Measurements from ENCODE around the gene TMEM184B.

The TMEM184B gene

DNA sequence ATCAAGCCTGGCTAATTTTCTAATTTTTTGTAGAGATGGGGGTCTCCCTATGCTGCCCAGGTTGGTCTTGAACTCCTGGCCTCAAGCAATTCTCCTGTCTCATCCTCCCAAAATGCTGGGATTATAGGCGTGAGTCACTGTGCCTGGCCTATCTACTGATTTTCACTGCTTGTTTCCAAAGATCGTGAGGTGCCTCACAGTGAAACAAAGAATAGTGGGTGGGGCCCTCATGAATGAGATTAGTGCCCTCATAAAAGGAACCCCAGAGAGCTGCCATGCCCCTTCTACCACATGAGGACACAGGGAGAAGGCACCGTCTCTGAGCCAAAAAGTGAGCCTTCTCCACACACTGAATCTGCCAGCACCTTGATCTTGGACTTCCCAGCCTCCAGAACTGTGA, 23.5 kb downstream of the TMEM184B start:
- no peak for TF ChIP-seq CTCF (IDR thresholded peaks at IDR 0.05; ENCODE audit: insufficient read depth, low read length, poor library complexity, severe bottlenecking)
- H3K36me3 ChIP-seq (ENCODE audit: control insufficient read depth, insufficient read depth, low read length), result peaks cover 6% of the 10 kb centered on the region
- no peak overlapping the region for H3K4me3 ChIP-seq (replicated peaks; ENCODE audit: low read depth, low read length)
- no peak for DNase-seq (ENCODE audit: extremely low read depth, insufficient read length)
- H3K27me3 ChIP-seq (replicated peaks; ENCODE audit: control insufficient read depth, insufficient read depth, low read length), result no peaks in the 10 kb centered on the region

DNA sequence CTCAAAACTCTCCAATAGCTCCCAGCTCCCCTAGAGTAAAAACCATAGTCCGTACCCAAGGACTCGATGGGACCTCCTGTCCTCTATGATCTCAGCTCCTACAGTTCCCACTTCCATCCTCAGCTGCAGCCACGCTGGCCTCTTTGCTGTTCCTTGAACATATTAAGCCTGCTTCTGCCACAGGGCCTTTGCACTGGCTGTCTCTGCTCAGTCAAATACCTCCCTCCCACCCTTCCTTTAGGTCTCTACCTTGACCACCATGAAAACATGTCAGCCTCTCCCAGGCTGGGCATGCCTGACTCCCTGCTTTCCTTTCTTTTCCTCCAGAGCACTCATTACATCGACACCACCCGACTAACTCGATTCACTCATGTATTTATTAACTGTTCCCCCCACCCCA, 24.5 kb downstream of the TMEM184B start:
- H3K4me3 ChIP-seq (replicated peaks; ENCODE audit: low read depth, low read length), result no peak overlapping the region
- H3K27me3 ChIP-seq (replicated peaks; ENCODE audit: control insufficient read depth, insufficient read depth, low read length), result no peaks in the 10 kb centered on the region
- DNase-seq (ENCODE audit: extremely low read depth, insufficient read length), result no peak
- peaks cover 9% of the 10 kb centered on the region for H3K36me3 ChIP-seq (ENCODE audit: control insufficient read depth, insufficient read depth, low read length)
- TF ChIP-seq CTCF (IDR thresholded peaks at IDR 0.05; ENCODE audit: insufficient read depth, low read length, poor library complexity, severe bottlenecking), result no peak

GRCh38 chr22:38247713-38248112, 25.1 kb downstream of the TMEM184B start:
- Histone ChIP-seq H3K36me3 (ENCODE audit: control insufficient read depth, insufficient read depth, low read length) (peaks cover 9% of the 10 kb centered on the region), H3K27me3 (replicated peaks; ENCODE audit: control insufficient read depth, insufficient read depth, low read length) (no peaks in the 10 kb centered on the region), H3K4me3 (replicated peaks; ENCODE audit: low read depth, low read length) (no peak overlapping the region)
- no peak for DNase-seq (ENCODE audit: extremely low read depth, insufficient read length)
- TF ChIP-seq CTCF (IDR thresholded peaks at IDR 0.05; ENCODE audit: insufficient read depth, low read length, poor library complexity, severe bottlenecking), result no peak

DNA sequence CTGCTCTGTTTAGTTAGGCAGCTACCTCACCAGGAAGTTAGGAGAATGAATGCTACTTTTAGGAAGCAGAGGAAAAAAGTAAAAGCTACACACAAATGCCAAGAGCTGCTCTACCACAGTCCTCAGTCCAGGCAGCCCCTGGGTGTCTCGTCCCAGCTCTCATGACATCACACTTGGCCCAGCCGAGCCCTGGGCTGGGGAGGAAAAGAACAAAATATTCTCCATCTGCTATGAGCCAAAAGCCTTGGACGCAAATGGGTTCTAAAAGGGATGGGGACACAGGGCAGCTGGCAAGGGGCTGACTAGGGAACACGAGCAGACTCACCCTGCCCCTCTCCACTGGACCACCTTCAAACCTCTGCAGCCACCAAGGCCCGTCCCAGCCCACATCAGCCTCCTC, 26.1 kb downstream of the TMEM184B start:
- Histone ChIP-seq H3K27me3 (replicated peaks; ENCODE audit: control insufficient read depth, insufficient read depth, low read length) (no peaks in the 10 kb centered on the region), H3K4me3 (replicated peaks; ENCODE audit: low read depth, low read length) (no peak overlapping the region), H3K36me3 (ENCODE audit: control insufficient read depth, insufficient read depth, low read length) (peaks cover 9% of the 10 kb centered on the region)
- no peak for DNase-seq (ENCODE audit: extremely low read depth, insufficient read length)
- no peak for TF ChIP-seq CTCF (IDR thresholded peaks at IDR 0.05; ENCODE audit: insufficient read depth, low read length, poor library complexity, severe bottlenecking)

- no peak for TF ChIP-seq CTCF (IDR thresholded peaks at IDR 0.05; ENCODE audit: insufficient read depth, low read length, poor library complexity, severe bottlenecking)
- no peak for DNase-seq (ENCODE audit: extremely low read depth, insufficient read length)
- H3K36me3 ChIP-seq (ENCODE audit: control insufficient read depth, insufficient read depth, low read length), result peaks cover 9% of the 10 kb centered on the region
Measured at GRCh38 chr22:38246046-38246658, 26.7 kb downstream of the TMEM184B start.

DNA sequence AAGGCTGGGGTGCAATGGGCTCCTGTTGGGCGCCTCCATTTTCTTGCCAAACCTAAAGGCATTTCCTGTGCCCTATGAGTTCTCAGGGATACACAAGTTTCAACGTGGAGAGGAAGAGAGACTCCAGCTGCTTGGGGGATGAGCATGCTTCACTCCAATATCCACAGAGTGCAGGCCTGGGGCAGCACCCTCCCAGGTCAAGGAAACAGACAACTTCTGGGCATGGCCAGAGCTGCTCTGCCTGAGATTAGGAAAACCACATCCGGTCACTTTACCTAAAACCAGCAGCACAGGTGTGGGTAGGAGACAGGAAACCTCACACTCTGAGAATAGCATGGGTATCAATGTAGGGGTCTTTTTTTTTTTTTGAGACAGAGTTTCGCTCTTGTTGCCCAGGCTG, 28.7 kb downstream of the TMEM184B start:
- Histone ChIP-seq H3K36me3 (ENCODE audit: control insufficient read depth, insufficient read depth, low read length) (peaks cover 9% of the 10 kb centered on the region), H3K27me3 (replicated peaks; ENCODE audit: control insufficient read depth, insufficient read depth, low read length) (no peaks in the 10 kb centered on the region), H3K4me3 (replicated peaks; ENCODE audit: low read depth, low read length) (no peak overlapping the region)
- no peak for TF ChIP-seq CTCF (IDR thresholded peaks at IDR 0.05; ENCODE audit: insufficient read depth, low read length, poor library complexity, severe bottlenecking)
- DNase-seq (ENCODE audit: extremely low read depth, insufficient read length), result no peak

More at GRCh38 chr22:38246046-38246658, 26.7 kb downstream of the TMEM184B start:
- no peaks in the 10 kb centered on the region for H3K27me3 ChIP-seq (replicated peaks; ENCODE audit: control insufficient read depth, insufficient read depth, low read length)
- no peak overlapping the region for H3K4me3 ChIP-seq (replicated peaks; ENCODE audit: low read depth, low read length)

Measured in GM06990 (cell line).